ENCODE results near the gene OR2AE1.
"Not testable (repeated sequence)": the region's sequence is repeated elsewhere in the genome, so short reads cannot be mapped to it uniquely, and the experiment has no call there.

The OR2AE1 gene

GRCh38 chr7:99876933-99877332 lies at the start of gene OR2AE1:
TSS of gene OR2AE1 (minus strand) at chr7:99877033. CDS start at chr7:99877033, 0 bp downstream.
- DNase-seq, result no peak

DNA sequence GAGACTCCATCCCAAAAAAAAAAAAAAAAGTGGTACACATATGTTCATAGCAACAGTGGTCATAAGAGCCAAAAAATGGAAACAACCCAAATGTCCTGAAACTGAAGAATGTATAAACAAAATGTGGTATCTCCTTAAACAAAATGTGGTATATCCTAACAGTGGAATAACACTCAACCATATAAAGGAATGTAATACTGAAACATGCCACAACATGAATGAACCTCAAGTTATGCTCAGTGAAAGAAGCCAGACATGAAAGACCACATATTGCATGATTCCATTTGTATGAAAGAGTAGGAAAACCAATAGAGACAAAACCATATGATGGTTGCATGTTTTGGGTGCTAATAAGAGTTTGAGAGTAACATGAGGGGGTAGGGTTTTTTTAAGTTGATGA lies 49.5 kb upstream of the OR2AE1 start:
- DNase-seq, result no peak

DNA sequence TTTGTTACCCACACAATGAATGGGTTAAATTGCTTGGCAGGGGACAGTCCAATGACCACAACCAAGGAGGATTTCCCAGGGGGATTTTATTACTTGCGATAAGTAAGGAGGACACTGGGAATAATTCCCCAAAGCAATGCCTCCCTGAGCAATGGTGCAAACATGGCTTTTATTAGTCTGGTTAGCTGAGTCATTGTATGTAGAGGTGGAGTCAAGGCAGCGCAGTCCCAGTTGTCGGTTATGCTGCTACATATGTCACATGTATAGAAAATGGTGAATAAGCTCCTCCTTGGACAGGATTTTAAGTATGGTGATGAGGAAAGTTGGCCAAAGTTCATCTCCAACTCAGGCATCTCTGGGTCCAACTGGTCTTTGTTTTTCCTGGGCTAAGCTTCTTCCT lies 46.4 kb upstream of the OR2AE1 start:
- no peak for DNase-seq

GRCh38 chr7:99920149-99920548 lies 43.3 kb upstream of the OR2AE1 start:
- no peak for DNase-seq

DNA sequence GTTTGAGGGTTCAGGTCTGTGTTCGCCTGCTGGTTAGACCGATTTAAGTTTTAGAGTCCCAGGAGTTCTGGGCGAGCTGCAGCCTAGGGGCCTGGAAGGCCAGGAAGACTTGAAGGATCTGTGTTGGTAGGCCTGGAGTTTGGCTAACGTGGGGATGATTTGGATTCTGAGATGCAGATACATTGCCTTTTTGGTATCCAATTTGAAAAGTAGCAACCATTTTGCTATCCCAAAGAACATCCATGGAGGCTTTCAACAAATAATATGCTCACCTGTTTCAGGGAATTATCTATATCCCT lies 42.9 kb upstream of the OR2AE1 start:
- DNase-seq, result no peak

DNA sequence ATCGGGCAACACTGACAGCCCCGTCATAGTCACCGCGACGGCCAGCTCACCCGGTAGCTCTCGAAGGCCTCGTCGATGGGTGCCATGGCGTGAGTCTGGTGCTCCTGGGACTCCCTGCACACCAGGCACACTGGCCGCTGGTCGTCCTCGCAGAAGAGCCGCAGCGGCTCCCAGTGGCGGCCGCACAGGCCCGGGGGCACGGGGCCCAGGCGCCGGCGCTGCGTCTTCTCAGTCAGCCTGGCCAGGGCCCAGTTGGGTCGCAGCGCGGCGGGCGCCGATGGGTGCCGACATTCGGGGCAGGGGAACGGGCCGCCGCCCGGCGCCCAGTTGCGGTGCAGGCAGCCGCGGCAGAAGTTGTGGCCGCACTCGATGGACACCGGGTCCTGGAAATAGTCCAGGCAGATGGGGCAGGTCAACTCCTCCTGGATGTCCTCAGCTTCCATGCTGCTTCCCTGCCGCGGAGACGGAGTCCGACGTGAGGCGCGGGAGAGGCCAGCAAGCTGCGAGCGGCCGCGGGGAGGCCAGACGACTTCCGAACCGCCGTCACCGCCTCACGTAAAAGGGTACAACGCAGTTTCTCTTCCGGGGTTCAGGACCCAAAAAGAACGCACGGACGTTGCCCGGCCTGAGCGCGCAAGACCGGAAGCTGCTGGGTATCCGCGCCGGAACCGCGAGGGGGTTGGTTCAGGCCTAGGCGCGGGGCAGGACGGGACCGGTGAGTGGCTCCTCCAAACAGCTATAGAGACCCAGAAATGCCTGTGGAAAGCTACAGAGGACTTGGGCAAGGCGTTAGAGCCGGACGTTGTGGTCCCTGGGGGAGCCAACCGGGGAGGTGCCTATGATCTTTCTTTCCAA lies 42.4 kb upstream of the OR2AE1 start, which contains the start of gene TRIM4:
TRIM4 (minus strand) TSS at position 572 of the 855 bp plus-strand sequence; CDS start at position 443, 129 bp downstream.
- peak; percentile 79 to 86 (median 84) for DNase-seq

GRCh38 chr7:99910976-99911375 lies 34.1 kb upstream of the OR2AE1 start:
- no peak for DNase-seq

- no peak for DNase-seq
These were observed 24.7 kb upstream of the OR2AE1 start for GRCh38 chr7:99901581-99901980.

DNA sequence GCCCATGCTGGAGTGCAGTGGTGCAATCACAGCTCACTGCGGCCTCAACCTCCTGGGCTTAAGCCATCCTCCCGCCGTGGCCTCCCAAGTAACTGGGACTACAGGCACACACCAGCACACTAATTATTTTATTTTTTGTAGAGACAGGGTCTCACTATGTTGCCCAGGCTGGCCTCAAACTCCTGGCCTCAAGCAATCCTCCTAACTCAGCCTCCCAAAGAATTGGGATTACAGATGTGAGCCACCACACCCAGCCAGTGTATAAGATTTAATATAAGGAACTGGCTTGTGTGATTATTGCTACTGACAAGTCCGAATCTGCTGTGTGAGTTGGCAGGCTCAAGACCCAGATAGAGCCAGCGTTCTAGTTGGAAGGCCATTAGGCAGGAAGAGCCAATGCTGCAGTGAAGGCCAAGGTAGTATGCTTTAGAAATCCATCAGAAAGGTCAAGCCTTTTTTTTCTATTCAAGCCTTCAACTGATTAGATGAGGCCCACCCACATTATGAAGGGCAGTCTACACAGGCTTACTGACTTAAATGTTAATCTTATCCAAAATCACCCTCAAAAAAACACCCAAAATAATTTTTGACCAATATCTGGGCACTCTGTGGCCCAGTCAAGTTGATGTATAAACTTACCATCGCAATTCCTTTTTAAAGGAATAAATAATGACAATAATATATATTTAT lies 23.1 kb upstream of the OR2AE1 start:
- DNase-seq, result no peak

DNA sequence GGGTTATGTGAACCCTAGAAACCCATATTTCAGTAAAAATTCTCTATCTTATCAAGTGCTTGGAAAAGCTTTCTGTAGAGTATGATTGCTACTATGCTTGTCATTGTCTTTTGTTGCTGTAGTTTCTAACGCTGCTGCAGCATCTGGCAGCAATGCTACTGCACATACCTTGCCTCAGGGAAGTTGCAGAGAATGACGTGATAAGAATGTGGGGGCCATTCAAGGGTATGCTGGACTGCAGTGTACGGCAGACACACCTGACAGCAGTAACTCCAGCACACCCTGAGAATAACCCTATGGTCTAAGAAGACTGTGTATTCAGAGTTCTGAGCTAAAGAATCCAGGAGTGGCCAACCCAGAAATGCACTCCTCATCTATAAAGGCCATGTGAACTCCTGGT lies 22.0 kb upstream of the OR2AE1 start:
- DNase-seq, result no peak

DNA sequence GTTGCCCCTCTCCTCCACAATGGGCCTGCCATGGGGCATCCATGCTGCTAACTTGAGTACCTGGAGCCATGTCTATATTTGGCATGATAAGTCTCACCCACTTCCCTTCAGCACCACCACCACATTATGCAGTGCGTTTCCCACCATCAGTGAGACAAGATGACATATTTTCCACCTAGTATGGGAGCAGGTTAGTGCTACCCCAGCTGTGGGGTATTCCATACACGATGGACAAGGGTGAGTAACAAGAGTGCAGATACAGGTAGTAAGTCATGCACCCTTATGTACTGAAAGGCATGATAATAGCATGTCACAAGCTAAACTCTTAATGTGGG lies 21.2 kb upstream of the OR2AE1 start:
- no peak for DNase-seq

GRCh38 chr7:99897322-99898022 lies 20.6 kb upstream of the OR2AE1 start:
- DNase-seq, result no peak

GRCh38 chr7:99894738-99895137 lies 17.9 kb upstream of the OR2AE1 start:
- no peak for DNase-seq

- no peak for DNase-seq
These were observed 16.4 kb upstream of the OR2AE1 start for GRCh38 chr7:99893280-99893679.

- DNase-seq, result not testable (repeated sequence)
These were observed 13.5 kb upstream of the OR2AE1 start for GRCh38 chr7:99890348-99890747.

- DNase-seq, result not testable (repeated sequence)
These were observed 11.5 kb upstream of the OR2AE1 start for GRCh38 chr7:99888366-99888765.

GRCh38 chr7:99881370-99881769 lies 4.5 kb upstream of the OR2AE1 start:
- no peak for DNase-seq

- no peak for DNase-seq
These were observed 342 bp downstream of the OR2AE1 start for GRCh38 chr7:99876491-99876890.

GRCh38 chr7:99868246-99868645 lies 8.6 kb downstream of the OR2AE1 start:
- no peak for DNase-seq

GRCh38 chr7:99867477-99867876 lies 9.4 kb downstream of the OR2AE1 start:
- not testable (repeated sequence) for DNase-seq

DNA sequence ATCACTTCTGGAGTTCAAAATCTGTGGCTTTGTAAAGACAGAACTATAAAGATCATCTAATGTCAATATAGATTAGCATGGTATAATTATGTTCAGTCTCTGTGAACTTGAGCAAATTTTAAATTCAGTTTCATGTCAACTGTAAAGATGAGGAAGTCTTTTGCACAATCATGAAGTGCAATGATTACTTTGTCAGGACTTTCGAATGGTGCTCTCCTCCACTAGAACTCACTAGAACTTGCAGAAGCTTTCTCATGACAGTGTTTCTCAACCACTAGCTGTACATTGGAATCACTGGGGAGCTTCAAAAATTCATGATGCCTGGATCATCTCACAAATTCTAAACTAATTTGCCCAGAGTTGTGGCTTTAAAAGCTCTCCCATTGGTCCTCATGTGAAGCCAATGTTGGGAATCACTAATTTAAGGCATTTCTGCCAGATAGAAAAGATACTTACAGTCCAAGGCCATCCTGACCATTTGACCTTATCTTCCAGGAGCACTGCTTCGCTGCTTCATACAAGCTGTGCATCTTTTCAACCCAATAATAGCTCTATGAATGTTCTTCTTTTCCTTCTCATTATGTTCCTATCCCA lies 12.9 kb downstream of the OR2AE1 start:
- no peak for DNase-seq

GRCh38 chr7:99860281-99861127 lies 16.3 kb downstream of the OR2AE1 start:
- DNase-seq, result no peak

Measured in activated CD4-positive, CD25-positive, alpha-beta regulatory T cell (primary cell).